Endodermal cell (in vitro differentiated cells): ENCODE data around the gene SDHB. TPM values are rescaled to one million over a fixed set of nuclear protein-coding genes. Genes with fewer than 3 reads are reported as not detected.

ENCODE experiments used
- DNase-seq: peaks from one replicate; pipeline ENCODE4 v3.0.0-alpha.2; 2017
- H3K27ac ChIP-seq: 2 replicates; pipeline ENCODE4 v1.5.1; 2013; ENCODE audit warnings: mild to moderate bottlenecking, low read depth, low read length, moderate library complexity
- H3K27me3 ChIP-seq: 2 replicates; pipeline ENCODE4 v1.6.1; 2013; ENCODE audit warnings: mild to moderate bottlenecking, low read length, moderate library complexity; ENCODE audit not compliant: insufficient read depth, control insufficient read depth, poor library complexity, severe bottlenecking
- H3K36me3 ChIP-seq: 2 replicates; pipeline ENCODE4 v1.7.0; 2013; ENCODE audit warnings: mild to moderate bottlenecking, low read length, moderate library complexity; ENCODE audit not compliant: control insufficient read depth, insufficient read depth
- H3K4me1 ChIP-seq: one replicate; pipeline ENCODE4 v1.7.0; 2013; ENCODE audit warnings: low read length; ENCODE audit not compliant: control insufficient read depth, insufficient read depth
- H3K4me3 ChIP-seq: 2 replicates; pipeline ENCODE4 v1.5.1; 2013; ENCODE audit warnings: mild to moderate bottlenecking, low read length, moderate library complexity
- H3K9ac ChIP-seq: 2 replicates; pipeline ENCODE4 v1.6.1; 2013; ENCODE audit warnings: mild to moderate bottlenecking, low read length, moderate library complexity; ENCODE audit not compliant: poor library complexity, severe bottlenecking; ENCODE audit errors: extremely low read depth
- H3K9me3 ChIP-seq: 2 replicates; pipeline ENCODE4 v1.6.1; 2013; ENCODE audit warnings: mild to moderate bottlenecking, low read length, moderate library complexity; ENCODE audit not compliant: control insufficient read depth
- H3K27ac Mint-ChIP-seq: 2 replicates; pipeline ENCODE4 v1.8.0; 2020; ENCODE audit warnings: mixed read lengths
- H3K27me3 Mint-ChIP-seq: 2 replicates; pipeline ENCODE4 v1.8.0; 2021; ENCODE audit warnings: mild to moderate bottlenecking, mixed read lengths; ENCODE audit not compliant: insufficient read depth
- H3K36me3 Mint-ChIP-seq: 2 replicates; pipeline ENCODE4 v1.8.0; 2020; ENCODE audit warnings: low read depth, mixed read lengths
- H3K4me1 Mint-ChIP-seq: 2 replicates; pipeline ENCODE4 v1.8.0; 2020; ENCODE audit warnings: mixed read lengths
- H3K4me3 Mint-ChIP-seq: 2 replicates; pipeline ENCODE4 v1.8.0; 2020; ENCODE audit warnings: mild to moderate bottlenecking, moderate library complexity, mixed read lengths
- H3K9me3 Mint-ChIP-seq: 2 replicates; pipeline ENCODE4 v1.8.0; 2020; ENCODE audit warnings: mild to moderate bottlenecking, mixed read lengths
- WGBS, 2 experiments: methylation state at CpG; one replicate each; pipeline versions ENCODE4 v1.1.5 to v1.1.7; 2013; ENCODE audit warnings: missing lambda C conversion rate in 2 of 2, mixed read lengths in 1 of 2; ENCODE audit not compliant: insufficient coverage in 1 of 2, insufficient read length in 1 of 2; 5-methylcytosine and 5-hydroxymethylcytosine counted together
- total RNA-seq, 2 donors: library from RNA; stranded (reverse); fragmentation: NEBNext Ultra II Directional in 1 of 2; extraction: Animal tissue kit (Norgen Biotek cat#: 25700) in 1 of 2; gene quantifications; 2 replicates in 1 of 2; 3 replicates in 1 of 2; pipeline ENCODE4 v1.2.1, GENCODE V29; 2021
- TF ChIP-seq, protein P1 (sequence below): fragments of 200-600 bp; sonication (generic); conservative IDR thresholded peaks from 2 replicates; pipeline ENCODE4 v1.5.0; 2021; ENCODE audit warnings: antibody characterized with exemption, mild to moderate bottlenecking

Gene SDHB
- total RNA-seq, 2 donors from 2014 or later, result 68.5 to 75.2 TPM

DNA sequence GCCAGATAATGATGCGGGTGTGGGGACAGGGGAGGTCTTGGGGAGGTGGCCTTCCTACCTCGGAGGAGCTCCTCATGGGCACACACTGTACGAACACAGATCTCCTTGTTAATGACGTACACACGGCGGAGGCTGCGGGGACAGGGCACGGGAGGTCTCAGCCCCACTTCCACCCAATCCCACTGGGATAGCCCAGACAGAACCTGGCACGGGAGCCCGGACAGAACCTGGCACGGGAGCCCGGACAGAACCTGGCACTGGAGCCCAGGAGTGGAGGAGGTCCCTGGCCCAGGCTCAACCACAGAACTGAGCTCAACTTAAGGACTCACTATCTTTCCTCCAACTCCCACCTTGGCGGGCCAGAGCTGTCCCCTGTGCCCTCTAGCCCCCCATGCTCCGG, 78.6 kb downstream of the SDHB start:
- no peak overlapping the region for H3K4me3 ChIP-seq
- peaks cover 30% of the 10 kb centered on the region for H3K36me3 ChIP-seq
- H3K9me3 ChIP-seq, result no peaks in the 10 kb centered on the region
- Mint-ChIP-seq H3K27me3 (no peaks in the 10 kb centered on the region), H3K27ac (peak overlapping the region; percentile 39), H3K9me3 (no peaks in the 10 kb centered on the region), H3K36me3 (peaks cover 28% of the 10 kb centered on the region), H3K4me3 (no peak overlapping the region), H3K4me1 (peaks cover 3% of the 10 kb centered on the region)
- peaks cover 7% of the 10 kb centered on the region for H3K4me1 ChIP-seq
- DNase-seq, result no peak
- 95 to 98% methylated on average over 8 to 14 of the region's 14 CpGs for WGBS, 2 experiments
- TF ChIP-seq, protein P1, sequence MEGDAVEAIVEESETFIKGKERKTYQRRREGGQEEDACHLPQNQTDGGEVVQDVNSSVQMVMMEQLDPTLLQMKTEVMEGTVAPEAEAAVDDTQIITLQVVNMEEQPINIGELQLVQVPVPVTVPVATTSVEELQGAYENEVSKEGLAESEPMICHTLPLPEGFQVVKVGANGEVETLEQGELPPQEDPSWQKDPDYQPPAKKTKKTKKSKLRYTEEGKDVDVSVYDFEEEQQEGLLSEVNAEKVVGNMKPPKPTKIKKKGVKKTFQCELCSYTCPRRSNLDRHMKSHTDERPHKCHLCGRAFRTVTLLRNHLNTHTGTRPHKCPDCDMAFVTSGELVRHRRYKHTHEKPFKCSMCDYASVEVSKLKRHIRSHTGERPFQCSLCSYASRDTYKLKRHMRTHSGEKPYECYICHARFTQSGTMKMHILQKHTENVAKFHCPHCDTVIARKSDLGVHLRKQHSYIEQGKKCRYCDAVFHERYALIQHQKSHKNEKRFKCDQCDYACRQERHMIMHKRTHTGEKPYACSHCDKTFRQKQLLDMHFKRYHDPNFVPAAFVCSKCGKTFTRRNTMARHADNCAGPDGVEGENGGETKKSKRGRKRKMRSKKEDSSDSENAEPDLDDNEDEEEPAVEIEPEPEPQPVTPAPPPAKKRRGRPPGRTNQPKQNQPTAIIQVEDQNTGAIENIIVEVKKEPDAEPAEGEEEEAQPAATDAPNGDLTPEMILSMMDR, result no peak
- no peak overlapping the region for H3K9ac ChIP-seq
- H3K27ac ChIP-seq, result no peak overlapping the region
- H3K27me3 ChIP-seq, result no peaks in the 10 kb centered on the region

DNA sequence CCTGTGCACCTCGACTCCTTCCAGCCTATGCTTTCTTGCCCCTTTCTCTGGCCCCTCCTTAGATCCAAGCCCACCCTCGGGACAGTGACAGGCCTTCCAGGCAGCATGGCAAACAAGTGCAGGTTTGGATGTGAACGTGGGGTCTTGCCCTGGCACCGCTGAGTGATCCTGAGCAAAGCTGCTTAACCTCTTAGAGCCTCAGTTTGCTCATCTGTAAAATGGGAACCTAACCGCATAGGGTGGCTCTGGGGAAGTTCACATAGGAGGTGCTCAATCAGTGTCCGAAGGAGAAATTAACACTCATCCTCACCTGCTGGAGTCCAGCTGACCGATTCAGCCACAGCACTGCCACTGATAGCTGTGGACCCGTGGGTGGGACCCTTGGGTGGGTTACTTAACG, 80.6 kb downstream of the SDHB start:
- no peak overlapping the region for H3K9ac ChIP-seq
- no peak overlapping the region for H3K4me3 ChIP-seq
- no peaks in the 10 kb centered on the region for H3K4me1 Mint-ChIP-seq
- H3K36me3 ChIP-seq, result peaks cover 35% of the 10 kb centered on the region
- H3K27ac Mint-ChIP-seq, result peak overlapping the region; percentile 31
- DNase-seq, result no peak
- H3K9me3 Mint-ChIP-seq, result no peaks in the 10 kb centered on the region
- H3K27ac ChIP-seq, result no peak overlapping the region
- no peak overlapping the region for H3K4me3 Mint-ChIP-seq
- no peaks in the 10 kb centered on the region for H3K9me3 ChIP-seq
- 93 to 96% methylated on average over 7 to 9 of the region's 9 CpGs for WGBS, 2 experiments
- H3K27me3 Mint-ChIP-seq, result no peaks in the 10 kb centered on the region
- H3K4me1 ChIP-seq, result no peaks in the 10 kb centered on the region
- H3K27me3 ChIP-seq, result no peaks in the 10 kb centered on the region
- TF ChIP-seq, protein P1, result no peak
- peaks cover 36% of the 10 kb centered on the region for H3K36me3 Mint-ChIP-seq

DNA sequence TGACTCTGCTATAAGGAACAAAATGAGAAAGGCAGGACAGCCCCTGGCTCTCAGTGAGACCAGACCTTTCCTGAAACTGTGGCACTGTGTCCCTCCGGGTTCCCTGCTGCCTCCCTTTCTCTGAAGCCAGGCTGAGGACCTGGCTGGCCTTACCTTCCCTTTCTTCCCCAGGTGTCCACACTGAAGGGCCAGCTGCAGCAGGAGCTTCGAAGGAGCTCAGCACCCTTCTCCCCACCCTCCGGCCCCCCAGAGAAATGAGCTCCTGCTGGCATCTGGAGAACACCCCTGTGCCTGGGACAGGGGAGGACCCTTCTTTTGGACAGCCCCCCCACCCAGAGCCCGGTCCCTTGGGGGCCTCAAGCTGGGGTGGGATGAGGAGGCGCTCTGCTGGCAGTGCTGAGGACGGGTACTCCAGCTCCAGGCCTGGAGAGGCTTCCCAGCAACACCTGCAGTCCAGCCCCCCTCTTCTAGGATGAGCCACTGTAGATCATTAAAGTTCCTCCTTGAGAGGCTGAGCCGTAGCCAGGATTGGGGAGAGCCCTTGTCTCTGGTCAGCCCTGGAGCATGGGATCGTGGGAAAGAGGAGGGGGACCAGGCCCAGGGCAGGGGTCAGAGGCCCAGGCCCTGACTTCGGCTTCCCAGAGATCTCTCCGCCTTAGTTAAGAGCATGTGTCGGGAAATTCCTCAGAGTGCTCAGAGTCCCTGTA, 81.5 kb downstream of the SDHB start:
- Mint-ChIP-seq H3K27ac (peak overlapping the region; percentile 31), H3K4me3 (no peak overlapping the region), H3K36me3 (peaks cover 37% of the 10 kb centered on the region), H3K4me1 (no peaks in the 10 kb centered on the region), H3K9me3 (no peaks in the 10 kb centered on the region), H3K27me3 (no peaks in the 10 kb centered on the region)
- no peak for DNase-seq
- H3K9me3 ChIP-seq, result no peaks in the 10 kb centered on the region
- H3K9ac ChIP-seq, result no peak overlapping the region
- 84 to 93% methylated on average over 6 to 11 of the region's 11 CpGs for WGBS, 2 experiments
- H3K27ac ChIP-seq, result peak overlapping the region; percentile 63
- TF ChIP-seq, protein P1, result no peak
- no peaks in the 10 kb centered on the region for H3K4me1 ChIP-seq
- peaks cover 36% of the 10 kb centered on the region for H3K36me3 ChIP-seq
- no peaks in the 10 kb centered on the region for H3K27me3 ChIP-seq
- H3K4me3 ChIP-seq, result no peak overlapping the region
